Upper lobe of right lung (tissue), 1 donor: ENCODE measurements around the gene ERBB2. TPM values are rescaled to one million over a fixed set of nuclear protein-coding genes. Genes with fewer than 3 reads are reported as not detected.

Source experiments
- ATAC-seq: fragments of 200-7000 bp; cut with Tn5 transposase; one replicate; pipeline ENCODE4 v1.9.1; 2020; ENCODE audit warnings: mild to moderate bottlenecking, moderate library complexity
- DNase-seq: peaks from one replicate; pipeline ENCODE4 v3.0.0-alpha.2; 2020
- H3K27ac ChIP-seq: fragments of 200-600 bp; one replicate; pipeline ENCODE4 v1.8.0; 2022
- H3K27me3 ChIP-seq: fragments of 200-600 bp; one replicate; pipeline ENCODE4 v1.8.0; 2022; ENCODE audit warnings: mild to moderate bottlenecking
- H3K36me3 ChIP-seq: fragments of 200-600 bp; one replicate; pipeline ENCODE4 v1.8.0; 2022
- H3K4me1 ChIP-seq: fragments of 200-600 bp; one replicate; pipeline ENCODE4 v1.8.0; 2022
- H3K4me3 ChIP-seq: fragments of 200-600 bp; one replicate; pipeline ENCODE4 v1.8.0; 2022; ENCODE audit warnings: mild to moderate bottlenecking
- H3K9me3 ChIP-seq: fragments of 200-600 bp; one replicate; pipeline ENCODE4 v1.8.0; 2022
- intact Hi-C: fragments of 100-400 bp; cut with DNase I; formaldehyde crosslinking; loops from one replicate; pipeline ENCODE4 v1.11.0; 2022
- total RNA-seq: library from RNA; stranded (reverse); fragmentation: NEBNext Ultra II Directional; extraction: Animal tissue kit (Norgen Biotek cat#: 25700); gene quantifications from one replicate; pipeline ENCODE4 v1.2.1, GENCODE V29; 2021
- TF ChIP-seq, protein P1 (sequence below): fragments of 200-600 bp; IDR thresholded peaks from one replicate; pipeline ENCODE4 v1.8.0; 2022; ENCODE audit warnings: antibody characterized with exemption
- donor health status: DM: no; HTN: yes; CAD: no; lungs with severe emphysema.

ERBB2 gene
- total RNA-seq, 1 donor from 2014 or later = 97.5 TPM

DNA sequence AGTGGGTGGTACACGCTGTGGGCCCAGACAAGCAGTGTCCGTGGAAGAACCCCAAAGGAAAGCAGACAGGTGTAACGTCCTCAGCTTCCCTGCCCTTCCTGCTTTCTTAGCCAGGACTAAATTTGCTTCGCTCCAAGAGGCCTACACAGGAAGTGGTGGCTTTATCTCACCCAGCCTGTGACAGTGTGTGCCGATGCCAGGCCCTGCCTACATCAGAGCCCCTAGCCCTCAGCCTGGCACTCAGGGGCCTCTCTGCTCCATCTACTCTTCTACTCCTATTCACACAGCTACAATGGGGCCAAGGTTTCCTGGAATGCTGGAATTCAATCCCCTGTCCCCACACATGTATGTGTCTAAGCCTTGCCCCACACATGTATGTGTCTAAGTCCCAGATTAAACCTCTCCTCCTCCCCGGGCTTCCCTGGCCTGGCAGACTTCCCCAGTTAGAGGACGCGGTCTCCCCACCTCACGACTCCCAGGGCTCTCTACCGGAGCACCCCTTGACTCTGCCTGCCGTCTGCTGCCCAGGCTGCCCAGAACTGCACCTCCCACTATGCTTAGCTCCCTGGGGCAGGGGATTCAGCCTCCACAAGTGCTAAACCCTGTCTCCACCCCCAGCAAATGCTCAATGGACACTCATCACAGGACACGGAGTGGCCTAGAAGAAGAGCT is 20.2 kb upstream of the ERBB2 start:
- DNase-seq = no peak
- intact Hi-C loops = no loop called here
- Histone ChIP-seq H3K4me1 (peaks cover 24% of the 10 kb centered on the region), H3K27me3 (no peaks in the 10 kb centered on the region), H3K9me3 (no peaks in the 10 kb centered on the region), H3K4me3 (no peak overlapping the region), H3K27ac (no peak overlapping the region), H3K36me3 (peaks cover 22% of the 10 kb centered on the region)
- TF ChIP-seq, protein P1, sequence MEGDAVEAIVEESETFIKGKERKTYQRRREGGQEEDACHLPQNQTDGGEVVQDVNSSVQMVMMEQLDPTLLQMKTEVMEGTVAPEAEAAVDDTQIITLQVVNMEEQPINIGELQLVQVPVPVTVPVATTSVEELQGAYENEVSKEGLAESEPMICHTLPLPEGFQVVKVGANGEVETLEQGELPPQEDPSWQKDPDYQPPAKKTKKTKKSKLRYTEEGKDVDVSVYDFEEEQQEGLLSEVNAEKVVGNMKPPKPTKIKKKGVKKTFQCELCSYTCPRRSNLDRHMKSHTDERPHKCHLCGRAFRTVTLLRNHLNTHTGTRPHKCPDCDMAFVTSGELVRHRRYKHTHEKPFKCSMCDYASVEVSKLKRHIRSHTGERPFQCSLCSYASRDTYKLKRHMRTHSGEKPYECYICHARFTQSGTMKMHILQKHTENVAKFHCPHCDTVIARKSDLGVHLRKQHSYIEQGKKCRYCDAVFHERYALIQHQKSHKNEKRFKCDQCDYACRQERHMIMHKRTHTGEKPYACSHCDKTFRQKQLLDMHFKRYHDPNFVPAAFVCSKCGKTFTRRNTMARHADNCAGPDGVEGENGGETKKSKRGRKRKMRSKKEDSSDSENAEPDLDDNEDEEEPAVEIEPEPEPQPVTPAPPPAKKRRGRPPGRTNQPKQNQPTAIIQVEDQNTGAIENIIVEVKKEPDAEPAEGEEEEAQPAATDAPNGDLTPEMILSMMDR = no peak
- no peak for ATAC-seq

DNA sequence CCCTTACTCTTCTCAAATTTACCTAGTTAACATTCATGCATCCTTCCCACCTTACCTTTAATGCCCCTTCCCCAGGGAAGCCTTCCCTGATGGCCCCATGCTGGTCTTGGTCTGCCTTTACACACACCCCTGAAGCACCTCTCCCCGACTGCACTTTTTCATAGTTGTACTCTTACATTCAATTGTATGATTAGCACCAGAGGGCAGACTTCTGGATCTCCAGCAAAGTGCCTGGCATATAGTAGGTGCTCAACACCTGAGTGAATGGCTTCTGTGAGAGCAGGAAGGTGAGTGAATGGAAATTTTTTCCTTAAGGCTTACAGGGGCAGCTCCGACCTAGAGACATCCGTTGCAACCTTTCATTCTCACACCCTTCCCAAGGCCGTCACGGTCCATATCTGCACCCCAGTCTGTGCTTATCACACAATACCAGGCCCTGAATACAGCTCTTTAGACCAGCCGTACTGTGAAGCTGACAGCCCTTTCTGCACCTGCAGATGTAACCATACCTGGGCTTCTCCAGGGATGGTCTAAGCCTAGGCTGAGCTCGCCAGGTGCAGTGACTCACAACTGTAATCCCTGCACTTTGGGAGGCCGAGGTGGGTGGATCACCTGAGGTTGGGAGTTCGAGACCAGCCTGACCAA is 16.4 kb upstream of the ERBB2 start:
- intact Hi-C loops = no loop called here
- peaks cover 8% of the 10 kb centered on the region for H3K4me1 ChIP-seq
- H3K36me3 ChIP-seq = peaks cover 24% of the 10 kb centered on the region
- no peak overlapping the region for H3K4me3 ChIP-seq
- H3K9me3 ChIP-seq = no peaks in the 10 kb centered on the region
- no peak overlapping the region for H3K27ac ChIP-seq
- no peaks in the 10 kb centered on the region for H3K27me3 ChIP-seq
- DNase-seq (no peak), ATAC-seq (no peak)
- TF ChIP-seq, protein P1 = no peak

- peaks cover 16% of the 10 kb centered on the region for H3K4me1 ChIP-seq
- H3K4me3 ChIP-seq = no peak overlapping the region
- intact Hi-C loops = no loop called here
- H3K27ac ChIP-seq = no peak overlapping the region
- TF ChIP-seq, protein P1 = no peak
- H3K27me3 ChIP-seq = no peaks in the 10 kb centered on the region
- peaks cover 24% of the 10 kb centered on the region for H3K36me3 ChIP-seq
- no peak for ATAC-seq
- no peaks in the 10 kb centered on the region for H3K9me3 ChIP-seq
- no peak for DNase-seq
Measured at GRCh38 chr17:39684369-39685192, 15.3 kb upstream of the ERBB2 start.

DNA sequence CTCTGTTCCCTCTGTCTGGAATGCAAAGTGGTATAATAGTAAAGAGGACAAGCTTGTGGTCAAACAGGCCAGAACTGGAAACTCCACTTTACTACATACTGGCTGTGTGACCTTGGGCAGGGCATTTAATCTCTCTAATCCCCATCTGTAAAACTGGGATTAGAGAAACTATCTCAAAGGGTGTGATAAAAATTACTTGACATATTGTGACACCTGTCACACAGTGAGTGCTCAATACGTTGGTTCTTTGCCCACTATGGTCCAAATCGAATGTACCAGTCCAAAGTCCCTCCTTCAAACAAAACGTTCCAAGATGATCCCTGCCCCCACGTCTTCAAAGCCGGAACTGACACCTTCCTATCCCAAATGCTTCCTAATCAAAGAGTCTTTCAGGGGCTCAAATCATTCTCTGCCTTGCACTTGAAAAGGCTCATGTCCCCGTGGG is 12.7 kb upstream of the ERBB2 start:
- peaks cover 15% of the 10 kb centered on the region for H3K36me3 ChIP-seq
- peak overlapping the region; percentile 91 for H3K27ac ChIP-seq
- TF ChIP-seq, protein P1 = no peak
- intact Hi-C loops = no loop called here
- peaks cover 16% of the 10 kb centered on the region for H3K4me1 ChIP-seq
- H3K9me3 ChIP-seq = no peaks in the 10 kb centered on the region
- peak overlapping the region; percentile 79 for H3K4me3 ChIP-seq
- H3K27me3 ChIP-seq = no peaks in the 10 kb centered on the region
- DNase-seq (no peak), ATAC-seq (no peak)

- DNase-seq (peak; percentile 95), ATAC-seq (peak; percentile 95)
- Histone ChIP-seq H3K27me3 (no peaks in the 10 kb centered on the region), H3K4me1 (peaks cover 16% of the 10 kb centered on the region), H3K4me3 (peak within 1 kb of the TSS; percentile 79), H3K9me3 (no peaks in the 10 kb centered on the region), H3K36me3 (peaks cover 14% of the 10 kb centered on the region), H3K27ac (peak within 1 kb of the TSS; percentile 91)
- TF ChIP-seq, protein P1 = no peak
- intact Hi-C loops = no loop called here
Measured at GRCh38 chr17:39687546-39688474, 12.1 kb upstream of the ERBB2 start, which contains the start of gene PGAP3. PGAP3 (minus strand) TSS chr17:39688057; CDS start chr17:39688014, 43 bp downstream.
